Stimulated activated CD4-positive, alpha-beta T cell treated with anti-CD3 and anti-CD28 coated beads, Interleukin-15, amount 100 ng/mL, for 1 hour (primary cell): ENCODE results near the gene ABHD2.
"Not testable (repeated sequence)": the region's sequence is repeated elsewhere in the genome, so short reads cannot be mapped to it uniquely, and the experiment has no call there.

Experiments used
- DNase-seq, 2 donors: peaks; one replicate each; pipeline ENCODE4 v3.0.0-alpha.2; 2020; ENCODE audit warnings: low read depth in 1 of 2, low spot score in 1 of 2

Gene ABHD2

GRCh38 chr15:89119489-89120478 lies 31.5 kb downstream of the ABHD2 start:
- no peak for DNase-seq

GRCh38 chr15:89120479-89121000 lies 32.3 kb downstream of the ABHD2 start:
- DNase-seq: not testable (repeated sequence)

GRCh38 chr15:89121414-89121813 lies 33.2 kb downstream of the ABHD2 start:
- no peak for DNase-seq

GRCh38 chr15:89122505-89123180 lies 34.4 kb downstream of the ABHD2 start:
- DNase-seq: no peak

- DNase-seq: no peak
Observed at GRCh38 chr15:89123181-89123525, 34.9 kb downstream of the ABHD2 start.

GRCh38 chr15:89125088-89125826 lies 37.0 kb downstream of the ABHD2 start:
- DNase-seq: no peak

GRCh38 chr15:89126009-89126408 lies 37.8 kb downstream of the ABHD2 start:
- DNase-seq: no peak

GRCh38 chr15:89127054-89127702 lies 38.9 kb downstream of the ABHD2 start:
- no peak for DNase-seq

GRCh38 chr15:89128320-89129122 lies 40.3 kb downstream of the ABHD2 start:
- DNase-seq: no peak

GRCh38 chr15:89129123-89129815 lies 41.0 kb downstream of the ABHD2 start:
- peak; percentile 24 to 50 for DNase-seq

- DNase-seq: no peak
Observed at GRCh38 chr15:89129816-89130134, 41.5 kb downstream of the ABHD2 start.

GRCh38 chr15:89130201-89130600 lies 41.9 kb downstream of the ABHD2 start:
- DNase-seq: no peak

- no peak for DNase-seq
Observed at GRCh38 chr15:89131731-89132130, 43.5 kb downstream of the ABHD2 start.

- no peak for DNase-seq
Observed at GRCh38 chr15:89132611-89133507, 44.6 kb downstream of the ABHD2 start.

- DNase-seq: not testable (repeated sequence)
Observed at GRCh38 chr15:89135387-89136077, 47.3 kb downstream of the ABHD2 start.

- DNase-seq: no peak
Observed at GRCh38 chr15:89136078-89136806, 48.0 kb downstream of the ABHD2 start.
